ENCODE measurements around the gene LGALS4.
"Not testable (repeated sequence)": the region's sequence is repeated elsewhere in the genome, so short reads cannot be mapped to it uniquely, and the experiment has no call there.

The LGALS4 gene

DNA sequence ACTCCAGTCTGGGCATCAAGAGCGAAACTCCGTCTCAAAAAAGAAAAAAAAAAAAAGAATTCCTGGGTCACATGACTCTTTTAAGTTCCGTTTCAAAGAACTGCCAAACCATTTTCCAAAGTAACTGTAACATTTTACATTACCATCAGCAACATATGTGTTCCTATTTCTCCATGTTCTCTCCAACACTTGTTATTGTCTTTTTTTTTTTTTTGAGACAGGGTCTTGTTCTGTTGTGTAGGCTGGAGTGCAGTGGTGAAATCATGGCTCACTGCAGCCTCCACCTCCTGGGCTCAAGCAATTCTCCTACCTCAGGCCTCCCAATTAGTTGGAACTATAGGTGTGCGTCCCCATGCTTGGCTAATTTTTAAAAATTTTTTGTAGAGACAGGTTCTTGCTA is 17.2 kb downstream of the LGALS4 start:
- DNase-seq (ENCODE audit: low read depth) = no peak

DNA sequence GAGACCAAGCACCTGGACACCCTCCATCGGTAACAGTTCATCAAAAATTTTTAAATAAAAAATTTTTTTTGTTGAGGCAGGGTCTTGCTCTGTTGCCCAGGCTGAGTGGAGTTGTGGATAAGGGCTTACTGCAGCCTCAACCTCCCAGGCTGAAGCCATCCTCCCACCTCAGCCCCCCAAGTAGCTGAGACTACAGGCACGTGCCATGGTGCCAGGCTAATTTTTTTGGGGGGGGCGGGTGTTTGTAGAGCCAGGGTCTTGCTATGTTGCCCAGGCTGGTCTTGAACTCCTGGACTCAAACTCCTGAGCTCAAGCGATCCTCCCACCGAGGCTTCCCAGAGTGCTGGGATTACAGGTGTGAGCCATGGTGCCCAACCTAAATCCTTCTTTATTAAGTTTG is 19.1 kb downstream of the LGALS4 start:
- DNase-seq (ENCODE audit: low read depth) = no peak

DNA sequence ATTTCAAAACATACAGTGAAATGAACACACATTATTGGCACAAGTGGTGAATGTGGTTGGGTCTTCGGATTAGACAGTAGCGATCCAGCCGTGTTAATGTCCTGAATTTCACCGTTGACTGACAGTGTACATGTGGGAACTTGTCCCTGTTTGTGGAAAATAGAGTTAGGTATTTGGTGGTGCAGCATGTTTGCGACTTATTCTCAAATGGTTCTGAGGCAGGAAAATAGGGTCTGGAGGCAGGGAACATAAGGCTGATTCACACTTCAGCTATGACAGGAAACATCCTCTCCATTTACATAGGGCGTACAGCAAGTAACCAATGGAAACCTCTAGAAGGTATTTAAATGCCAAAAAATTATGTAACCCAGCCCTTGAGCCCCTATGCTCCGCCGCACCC is 19.6 kb downstream of the LGALS4 start:
- DNase-seq (ENCODE audit: low read depth) = no peak

DNA sequence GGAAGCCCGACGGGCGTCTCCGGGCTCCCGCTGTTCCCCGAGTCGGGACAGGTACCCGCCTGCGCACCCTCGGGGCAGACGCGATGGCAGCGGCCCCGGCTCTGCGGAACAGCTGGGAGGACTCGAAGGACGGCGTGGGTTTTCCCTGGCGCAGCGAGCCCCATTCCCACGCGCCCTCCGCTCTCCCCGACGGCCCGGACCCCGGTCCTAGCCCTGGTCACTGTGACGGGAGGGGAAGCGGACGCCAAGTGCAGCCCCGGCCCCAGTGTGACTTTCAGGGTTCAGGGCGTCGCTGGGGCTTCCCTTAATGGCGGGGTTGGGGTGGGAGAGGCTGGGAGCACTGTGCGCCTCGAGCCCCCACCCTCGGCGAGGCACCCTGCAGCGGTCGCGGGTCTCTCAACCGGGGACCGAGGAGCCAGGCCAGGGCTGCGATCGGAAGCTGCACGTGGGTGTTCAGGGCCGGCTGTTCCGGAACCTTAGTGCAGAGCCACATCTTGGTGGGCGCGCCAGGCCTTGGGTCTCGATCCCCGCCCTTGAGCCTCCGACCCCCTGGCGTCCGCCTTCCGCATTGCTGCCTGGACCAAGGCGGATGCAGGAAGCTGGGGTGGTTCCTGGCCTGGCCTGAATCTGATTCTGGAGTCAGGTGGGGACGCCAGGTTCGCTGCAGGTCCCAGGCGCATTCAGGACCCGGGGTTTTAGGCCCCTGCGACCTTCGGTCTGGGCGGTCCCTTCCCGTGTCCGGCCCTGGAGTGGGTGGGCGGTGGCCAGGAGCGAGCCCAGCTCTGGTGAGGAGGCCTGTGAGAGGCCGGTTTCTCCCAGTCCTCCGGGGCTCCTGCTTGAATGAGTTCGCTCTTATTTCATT is 20.3 kb downstream of the LGALS4 start:
- DNase-seq (ENCODE audit: low read depth) = peak; percentile 28

DNA sequence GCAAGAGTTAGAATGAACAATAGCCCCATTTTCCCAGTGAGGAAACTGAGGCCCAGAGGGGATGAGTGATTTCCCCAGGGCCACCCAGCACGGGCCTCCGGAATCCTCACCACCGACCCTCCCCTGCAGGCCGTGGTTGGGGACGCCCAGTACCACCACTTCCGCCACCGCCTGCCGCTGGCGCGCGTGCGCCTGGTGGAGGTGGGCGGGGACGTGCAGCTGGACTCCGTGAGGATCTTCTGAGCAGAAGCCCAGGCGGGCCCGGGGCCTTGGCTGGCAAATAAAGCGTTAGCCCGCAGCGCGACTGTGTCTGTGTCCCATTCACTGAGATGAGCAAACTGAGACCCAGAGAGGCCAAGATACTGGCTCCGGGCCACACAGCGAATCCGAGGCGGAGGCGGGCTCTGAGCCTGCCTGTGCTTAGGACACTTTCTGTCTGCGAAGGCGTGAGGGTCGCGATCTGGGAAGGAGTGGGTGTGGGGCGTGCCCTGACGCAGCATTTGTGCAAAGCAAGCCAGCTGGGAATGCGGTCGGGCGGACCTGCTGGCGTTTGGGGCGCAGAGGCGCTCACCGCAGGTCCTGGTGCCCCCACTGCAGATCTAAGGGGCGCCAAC is 21.2 kb downstream of the LGALS4 start:
- not testable (repeated sequence) for DNase-seq (ENCODE audit: low read depth)

DNA sequence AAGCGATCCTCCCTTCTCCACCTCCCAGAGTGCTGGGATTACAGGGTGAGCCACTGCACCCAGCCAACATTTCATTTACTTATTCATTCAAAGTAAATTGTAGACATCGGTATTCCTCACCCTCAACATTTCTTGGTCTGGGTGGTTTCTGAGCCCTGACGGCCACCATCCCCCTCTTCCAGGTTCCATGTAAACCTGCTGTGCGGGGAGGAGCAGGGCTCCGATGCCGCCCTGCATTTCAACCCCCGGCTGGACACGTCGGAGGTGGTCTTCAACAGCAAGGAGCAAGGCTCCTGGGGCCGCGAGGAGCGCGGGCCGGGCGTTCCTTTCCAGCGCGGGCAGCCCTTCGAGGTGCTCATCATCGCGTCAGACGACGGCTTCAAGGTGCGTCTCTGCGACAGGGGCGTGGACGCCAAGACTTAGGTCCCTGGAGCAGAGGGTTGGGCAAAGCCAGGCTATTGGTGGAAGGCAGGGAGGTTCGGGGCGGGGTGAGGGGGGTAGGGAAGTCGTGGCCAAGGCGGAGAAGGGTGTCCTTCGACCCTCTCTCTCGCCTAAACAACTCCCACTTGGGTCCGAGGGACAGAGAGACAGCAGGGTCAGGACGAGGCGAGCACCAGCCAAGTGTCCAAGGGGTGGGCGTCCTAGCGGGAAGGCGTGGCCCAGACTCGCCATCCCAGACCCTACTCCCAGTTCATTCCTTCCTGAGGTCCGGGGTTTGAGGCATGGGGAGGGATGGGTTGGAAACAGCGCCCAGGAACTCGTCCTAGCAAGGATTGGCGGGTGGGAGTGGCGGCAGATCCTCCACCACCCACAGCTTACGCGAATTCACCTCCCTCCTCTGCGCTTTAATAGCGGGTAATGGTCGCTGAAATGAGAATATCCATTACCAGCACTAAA is 22.0 kb downstream of the LGALS4 start:
- DNase-seq (ENCODE audit: low read depth) = not testable (repeated sequence)

DNA sequence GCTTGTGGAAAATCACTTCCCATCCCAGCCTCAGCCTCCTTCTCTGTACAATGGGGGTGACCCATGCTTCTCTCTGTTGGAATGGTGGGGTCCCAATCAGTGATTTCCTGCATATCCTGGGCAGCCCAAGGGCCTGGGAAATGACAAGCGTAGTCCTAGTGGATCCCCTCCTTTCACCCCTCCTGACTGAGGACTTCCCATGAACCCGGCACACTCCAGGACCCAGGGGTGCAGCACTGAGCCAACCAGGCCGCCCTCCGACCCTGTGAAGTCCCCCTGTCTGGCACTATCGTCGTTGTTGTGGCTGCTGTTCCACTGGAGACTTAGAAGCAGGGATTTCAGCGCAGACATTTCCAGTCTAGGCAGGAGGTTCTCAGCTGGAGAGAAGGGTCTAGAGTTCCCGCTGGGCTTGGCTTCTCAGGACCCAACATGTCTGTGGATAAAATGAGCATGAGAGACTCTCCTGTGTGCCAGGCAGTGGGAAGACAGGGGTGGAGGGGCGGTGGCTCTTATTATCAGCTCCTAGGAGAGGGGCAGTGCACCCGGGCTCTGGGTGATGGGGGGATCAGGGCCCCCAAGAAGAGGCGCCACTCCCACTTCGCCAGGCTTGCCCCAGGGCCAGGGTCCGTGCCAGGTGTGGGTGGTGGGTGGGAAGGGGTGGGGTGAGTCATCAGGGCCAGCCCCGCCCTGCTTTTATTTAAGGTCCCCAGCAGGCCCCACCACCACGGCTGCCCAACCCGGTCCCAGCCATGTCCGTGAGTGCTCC is 24.1 kb downstream of the LGALS4 start, which contains the start of gene LGALS7B:
Gene LGALS7B, plus strand, starts transcription at position 723 of the 766 bp plus-strand sequence. Its CDS starts 27 bp downstream, at position 750.
- no peak for DNase-seq (ENCODE audit: low read depth)

DNA sequence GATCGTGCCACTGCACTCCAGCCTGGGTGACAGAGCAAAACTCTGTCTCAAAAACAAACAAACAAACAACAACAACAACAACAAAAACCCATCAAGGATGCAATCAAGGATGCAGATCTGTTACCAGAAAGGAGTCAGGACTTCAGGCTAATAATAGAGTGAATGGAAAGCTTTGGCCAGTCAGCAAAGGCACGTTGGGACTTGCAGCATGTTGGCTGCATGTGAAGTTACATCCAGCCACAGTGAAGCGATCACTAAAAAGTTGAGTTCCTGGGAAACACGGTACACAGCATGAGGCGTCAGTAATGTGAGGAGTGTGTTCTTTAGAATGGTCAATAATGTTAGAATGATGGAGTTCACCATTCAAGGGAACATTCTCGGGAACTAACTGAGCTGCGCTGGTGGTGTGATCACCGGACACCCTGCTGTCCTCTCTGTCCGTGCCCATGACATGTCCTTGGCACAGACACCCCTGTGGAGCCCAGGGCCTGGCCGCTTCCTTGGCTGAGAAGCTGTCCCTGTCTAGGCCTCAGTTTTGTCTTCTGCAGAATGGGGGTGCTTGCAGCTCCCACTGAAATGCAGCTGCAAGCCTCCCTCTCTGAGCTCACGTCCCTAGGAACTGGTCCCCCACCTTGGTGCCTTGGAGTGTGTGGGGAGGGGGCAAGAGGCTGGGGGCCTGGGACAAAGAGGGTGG is 26.0 kb downstream of the LGALS4 start:
- no peak for DNase-seq (ENCODE audit: low read depth)

DNA sequence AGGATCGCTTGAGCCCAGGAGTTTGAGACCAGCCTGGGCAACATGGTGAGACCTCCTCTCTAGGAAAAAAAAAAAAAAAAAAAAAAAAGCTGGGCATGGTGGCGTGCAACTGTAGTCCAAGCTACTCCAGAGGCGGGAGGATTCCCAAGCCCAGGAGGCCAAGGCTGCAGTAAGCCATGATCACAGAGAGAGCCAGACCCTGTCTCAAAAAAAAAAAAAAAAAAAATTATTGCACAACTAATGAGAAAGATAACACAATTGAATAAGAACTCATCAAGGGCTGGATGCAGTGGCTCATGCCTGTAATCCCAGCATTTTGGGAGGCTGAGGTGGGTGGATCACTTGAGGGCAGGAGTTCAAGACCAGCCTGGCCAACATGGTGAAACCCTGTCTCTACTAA is 26.7 kb downstream of the LGALS4 start:
- DNase-seq (ENCODE audit: low read depth) = not testable (repeated sequence)

DNA sequence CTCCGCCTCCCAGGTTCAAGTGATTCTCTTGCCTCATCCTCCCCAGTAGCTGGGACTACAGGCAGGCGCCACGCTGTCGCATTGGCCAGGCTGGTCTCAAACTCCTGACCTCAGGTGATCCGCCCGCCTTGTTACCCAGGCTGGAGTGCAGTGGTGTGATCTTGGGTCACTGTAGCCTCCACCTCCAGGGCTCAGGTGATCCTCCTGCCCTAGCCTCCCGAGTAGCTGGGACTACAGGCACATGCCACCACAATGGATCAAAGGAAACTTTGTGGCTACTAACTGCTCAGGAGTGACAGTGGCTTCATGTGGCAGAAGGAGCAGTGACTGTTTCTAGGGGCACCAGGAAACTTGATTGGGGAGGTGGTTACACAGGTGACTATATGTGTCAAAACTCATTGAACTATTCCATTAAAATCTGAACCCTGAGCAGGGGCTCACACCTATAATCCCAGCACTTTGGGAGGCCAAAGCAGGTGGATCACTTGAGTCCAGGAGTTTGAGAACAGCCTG is 27.5 kb downstream of the LGALS4 start:
- DNase-seq (ENCODE audit: low read depth) = no peak

DNA sequence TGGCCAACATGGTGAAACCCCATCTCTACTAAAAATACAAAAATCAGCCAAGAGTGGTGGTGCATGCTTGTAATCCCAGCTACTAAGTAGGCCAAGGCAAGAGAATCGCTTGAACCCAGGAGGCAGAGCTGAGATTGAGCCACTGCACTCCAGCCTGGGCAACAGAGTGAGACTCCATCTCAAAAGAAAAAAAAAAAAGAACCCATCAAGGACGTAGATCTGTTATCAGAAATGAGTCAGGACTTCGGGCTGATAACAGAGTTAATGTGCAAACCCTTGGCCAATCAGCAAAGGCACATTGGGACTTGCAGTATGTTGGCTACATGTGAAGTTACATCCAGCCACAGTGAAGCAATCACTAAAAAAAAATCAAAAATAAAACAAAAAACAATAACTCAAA is 28.5 kb downstream of the LGALS4 start:
- DNase-seq (ENCODE audit: low read depth) = no peak

DNA sequence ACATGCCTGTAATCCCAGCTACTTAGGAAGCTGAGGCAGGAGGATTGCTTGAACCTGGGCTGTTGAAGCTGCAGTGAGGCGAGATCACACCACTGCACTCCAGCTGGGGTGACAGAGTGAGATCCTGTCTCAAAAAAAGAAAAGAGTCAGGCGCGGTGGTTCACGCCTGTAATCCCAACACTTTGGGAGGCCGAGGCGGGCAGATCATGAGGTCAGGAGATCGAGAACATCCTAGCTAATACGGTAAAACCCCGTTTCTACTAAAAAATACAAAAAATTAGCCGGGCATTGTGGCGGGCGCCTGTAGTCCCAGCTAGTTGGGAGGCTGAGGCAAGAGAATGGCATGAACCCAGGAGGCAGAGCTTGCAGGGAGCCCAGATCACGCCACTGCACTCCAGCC is 30.5 kb downstream of the LGALS4 start:
- not testable (repeated sequence) for DNase-seq (ENCODE audit: low read depth)

DNA sequence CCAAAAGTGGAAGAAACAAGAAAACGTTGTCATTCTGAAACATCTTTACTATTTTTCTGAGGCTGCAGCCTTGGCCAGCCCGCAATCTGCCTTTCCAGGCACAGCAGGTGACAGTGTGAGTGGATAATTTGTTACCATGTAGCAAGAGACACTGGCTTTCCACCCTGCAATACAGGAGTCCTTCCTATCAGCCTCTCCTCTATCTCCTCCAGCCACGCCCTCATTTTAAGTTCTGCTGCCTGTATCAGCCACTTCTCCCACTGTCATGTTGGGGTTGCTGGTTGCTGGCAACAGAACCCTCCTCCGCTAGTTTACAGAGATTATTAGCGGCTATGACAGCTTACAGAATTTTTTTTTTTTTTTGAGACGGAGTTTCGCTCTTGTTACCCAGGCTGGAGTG is 31.7 kb downstream of the LGALS4 start:
- no peak for DNase-seq (ENCODE audit: low read depth)

DNA sequence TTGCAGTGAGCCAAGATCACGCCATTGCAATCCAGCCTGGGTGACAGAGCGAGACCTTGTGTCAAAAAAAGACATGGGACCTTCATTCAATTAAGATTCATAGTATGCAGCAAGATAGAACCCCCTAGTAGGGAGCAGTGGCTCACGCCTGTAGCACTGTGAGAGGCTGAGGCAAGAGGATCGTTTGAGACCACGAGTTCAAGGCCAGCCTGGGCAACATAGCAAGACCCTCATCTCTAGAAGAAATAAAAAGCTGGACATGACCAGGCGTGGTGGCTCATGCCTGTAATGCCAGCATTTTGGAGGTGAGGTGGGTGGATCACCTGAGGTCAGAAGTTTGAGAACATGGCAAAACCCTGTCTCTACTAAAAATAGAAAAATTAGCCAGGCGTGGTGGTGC is 32.3 kb downstream of the LGALS4 start:
- no peak for DNase-seq (ENCODE audit: low read depth)

DNA sequence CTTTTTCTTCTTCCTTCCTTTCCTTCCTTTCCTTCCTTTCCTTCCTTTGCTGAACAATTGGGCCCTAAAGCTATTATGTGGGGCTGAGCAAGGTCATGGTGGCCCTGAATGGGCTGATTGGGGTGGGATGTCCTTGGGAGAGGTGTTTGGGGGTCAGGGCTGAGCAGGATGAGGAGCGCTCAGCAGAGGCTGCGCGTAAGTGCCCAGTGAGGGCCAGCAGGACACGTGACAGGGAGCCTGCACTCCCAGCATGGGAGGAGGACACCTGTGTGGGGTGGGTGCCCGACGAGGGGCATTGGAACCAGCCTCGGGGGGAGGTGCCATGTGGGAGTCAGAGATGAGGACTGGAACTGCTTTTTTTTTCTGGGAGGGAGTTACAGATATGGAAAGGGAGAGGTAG is 34.0 kb downstream of the LGALS4 start:
- no peak for DNase-seq (ENCODE audit: low read depth)

DNA sequence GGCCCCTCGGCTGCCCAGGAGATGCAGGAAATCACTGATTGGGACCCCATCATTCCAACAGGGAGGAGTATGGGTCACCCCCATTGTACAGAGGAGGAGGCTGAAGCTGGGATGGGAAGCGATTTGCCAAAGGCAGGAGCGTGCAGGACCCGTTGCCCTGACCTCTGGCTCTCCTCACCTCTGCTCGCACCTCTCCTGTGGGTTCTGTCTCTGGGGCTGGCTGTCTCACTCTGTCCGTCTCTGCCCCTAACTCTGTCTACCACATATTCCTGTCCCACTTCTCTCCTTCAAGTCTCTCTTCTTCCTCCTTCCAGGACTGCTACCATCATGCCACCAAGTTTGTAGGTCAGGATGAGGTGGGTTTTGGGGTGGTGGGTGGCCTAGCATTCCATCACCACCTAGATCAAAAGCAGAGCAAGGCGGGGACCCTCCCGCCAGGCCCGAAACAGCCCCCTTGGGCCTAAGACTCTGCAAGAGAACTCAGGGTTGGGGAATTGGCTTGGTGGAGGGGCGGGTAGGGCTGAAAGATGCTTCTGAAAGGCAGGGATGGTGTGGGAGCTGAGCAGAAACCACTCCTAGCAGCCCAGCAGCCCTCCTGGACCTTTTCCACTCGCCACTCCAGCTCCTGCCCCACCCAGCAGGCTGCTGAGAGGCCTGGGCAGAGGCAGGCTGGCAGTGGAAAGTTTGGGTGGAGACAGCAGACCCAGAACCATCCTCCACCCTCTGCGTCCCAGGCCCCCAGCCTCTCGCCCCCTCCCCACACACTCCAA is 38.4 kb downstream of the LGALS4 start:
- DNase-seq (ENCODE audit: low read depth) = no peak

DNA sequence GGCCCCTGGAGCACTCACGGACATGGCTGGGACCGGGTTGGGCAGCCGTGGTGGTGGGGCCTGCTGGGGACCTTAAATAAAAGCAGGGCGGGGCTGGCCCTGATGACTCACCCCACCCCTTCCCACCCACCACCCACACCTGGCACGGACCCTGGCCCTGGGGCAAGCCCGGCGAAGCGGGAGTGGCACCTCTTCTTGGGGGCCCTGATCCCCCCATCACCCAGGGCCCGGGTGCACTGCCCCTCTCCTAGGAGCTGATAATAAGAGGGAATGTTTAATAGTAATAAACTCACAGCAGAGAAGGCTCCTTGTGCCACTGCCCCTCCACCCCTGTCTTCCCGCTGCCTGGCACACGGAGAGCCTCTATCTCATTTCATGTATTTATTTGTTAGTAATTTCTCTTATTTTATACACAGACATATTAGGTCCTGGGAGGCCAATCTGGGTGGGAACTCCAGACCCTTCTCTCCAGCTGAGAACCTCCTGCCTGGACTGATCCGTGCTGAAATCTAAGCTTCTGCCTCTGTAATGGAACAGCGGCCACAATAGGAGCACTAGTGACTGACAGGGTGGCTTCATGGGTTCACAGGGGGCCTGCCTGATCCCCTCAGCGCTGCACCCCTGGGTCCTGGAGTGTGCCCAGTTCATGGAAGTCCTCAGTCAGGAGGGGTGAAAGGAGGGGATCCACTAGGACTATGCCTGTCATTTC is 39.1 kb downstream of the LGALS4 start, which contains the start of gene LGALS7:
Gene LGALS7, minus strand, starts transcription at position 49 of the 709 bp plus-strand sequence. Its CDS starts 25 bp downstream, at position 24.
- no peak for DNase-seq (ENCODE audit: low read depth)

DNA sequence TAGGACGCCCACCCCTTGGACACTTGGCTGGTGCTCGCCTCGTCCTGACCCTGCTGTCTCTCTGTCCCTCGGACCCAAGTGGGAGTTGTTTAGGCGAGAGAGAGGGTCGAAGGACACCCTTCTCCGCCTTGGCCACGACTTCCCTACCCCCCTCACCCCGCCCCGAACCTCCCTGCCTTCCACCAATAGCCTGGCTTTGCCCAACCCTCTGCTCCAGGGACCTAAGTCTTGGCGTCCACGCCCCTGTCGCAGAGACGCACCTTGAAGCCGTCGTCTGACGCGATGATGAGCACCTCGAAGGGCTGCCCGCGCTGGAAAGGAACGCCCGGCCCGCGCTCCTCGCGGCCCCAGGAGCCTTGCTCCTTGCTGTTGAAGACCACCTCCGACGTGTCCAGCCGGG is 41.2 kb downstream of the LGALS4 start:
- DNase-seq (ENCODE audit: low read depth) = not testable (repeated sequence)

DNA sequence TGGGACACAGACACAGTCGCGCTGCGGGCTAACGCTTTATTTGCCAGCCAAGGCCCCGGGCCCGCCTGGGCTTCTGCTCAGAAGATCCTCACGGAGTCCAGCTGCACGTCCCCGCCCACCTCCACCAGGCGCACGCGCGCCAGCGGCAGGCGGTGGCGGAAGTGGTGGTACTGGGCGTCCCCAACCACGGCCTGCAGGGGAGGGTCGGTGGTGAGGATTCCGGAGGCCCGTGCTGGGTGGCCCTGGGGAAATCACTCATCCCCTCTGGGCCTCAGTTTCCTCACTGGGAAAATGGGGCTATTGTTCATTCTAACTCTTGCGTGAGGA is 41.8 kb downstream of the LGALS4 start:
- not testable (repeated sequence) for DNase-seq (ENCODE audit: low read depth)

All from activated gamma-delta T cell treated with anti-CD3 and anti-CD28 coated beads, Interleukin-2, amount 50 U/mL, for 16 hours (primary cell).